Activated CD8-positive, alpha-beta T cell treated with anti-CD3 and anti-CD28 coated beads, Interleukin-2, amount 10 ng/mL, durations not matched to agents 7 days and 5 days (primary cell): ENCODE measurements around the gene IL20RA. TPM values are rescaled to one million over a fixed set of nuclear protein-coding genes. Genes with fewer than 3 reads are reported as not detected.
"Not testable (repeated sequence)": the region's sequence is repeated elsewhere in the genome, so short reads cannot be mapped to it uniquely, and the experiment has no call there.

Experiments used
- ATAC-seq: fragments of 150-1000 bp; cut with Tn5 transposase; one replicate; pipeline ENCODE4 v1.10.0; 2021; ENCODE audit warnings: moderate library complexity
- CTCF ChIA-PET: fragments of 350-600 bp; sonication (Branson Sonifier 250); formaldehyde crosslinking; loops from one replicate; lab custom pipeline; 2021; ENCODE audit warnings: antibody characterized with exemption; lab: Charles Lee
- POLR2A ChIA-PET: fragments of 350-600 bp; sonication (Branson Sonifier 250); formaldehyde crosslinking; loops from one replicate; lab custom pipeline; 2021; ENCODE audit warnings: antibody characterized with exemption; lab: Charles Lee
- DNase-seq: peaks from one replicate; pipeline ENCODE4 v3.0.0-alpha.2; 2020
- H3K27ac Mint-ChIP-seq: one replicate; pipeline ENCODE4 v1.8.0; 2021; ENCODE audit warnings: mild to moderate bottlenecking, mixed read lengths
- H3K27me3 Mint-ChIP-seq: one replicate; pipeline ENCODE4 v1.8.0; 2021; ENCODE audit warnings: low read depth, mixed read lengths
- H3K36me3 Mint-ChIP-seq: one replicate; pipeline ENCODE4 v1.8.0; 2021; ENCODE audit warnings: low read depth, mixed read lengths
- H3K4me1 Mint-ChIP-seq: one replicate; pipeline ENCODE4 v1.8.0; 2021; ENCODE audit warnings: low read depth, mixed read lengths
- H3K4me3 Mint-ChIP-seq: one replicate; pipeline ENCODE4 v1.8.0; 2021; ENCODE audit warnings: mild to moderate bottlenecking, mixed read lengths
- H3K9me3 Mint-ChIP-seq: one replicate; pipeline ENCODE4 v1.8.0; 2022; ENCODE audit warnings: mixed read lengths; ENCODE audit not compliant: insufficient read depth
- total RNA-seq, 2 experiments: library from RNA; stranded (reverse); gene quantifications; one replicate each; pipeline ENCODE4 v1.2.3, GENCODE V29; 2021

Gene IL20RA
- total RNA-seq, 2 experiments from 2014 or later, result not detected

- Mint-ChIP-seq H3K9me3 (no peaks in the 10 kb centered on the region), H3K36me3 (no peaks in the 10 kb centered on the region), H3K4me1 (no peaks in the 10 kb centered on the region), H3K27ac (no peak overlapping the region), H3K27me3 (peaks cover 34% of the 10 kb centered on the region), H3K4me3 (no peak overlapping the region)
- CTCF ChIA-PET, result no interaction called here
- POLR2A ChIA-PET, result no interaction called here
- no peak for DNase-seq
- ATAC-seq, result no peak
Measured at GRCh38 chr6:136962661-136963060, 82.1 kb downstream of the IL20RA start.

GRCh38 chr6:136961848-136962247 lies 82.9 kb downstream of the IL20RA start:
- peaks cover 31% of the 10 kb centered on the region for H3K27me3 Mint-ChIP-seq
- peaks cover 4% of the 10 kb centered on the region for H3K4me1 Mint-ChIP-seq
- no peak overlapping the region for H3K4me3 Mint-ChIP-seq
- H3K36me3 Mint-ChIP-seq, result no peaks in the 10 kb centered on the region
- POLR2A ChIA-PET, result no interaction called here
- DNase-seq (no peak), ATAC-seq (no peak)
- H3K9me3 Mint-ChIP-seq, result no peaks in the 10 kb centered on the region
- CTCF ChIA-PET, result no interaction called here
- H3K27ac Mint-ChIP-seq, result no peak overlapping the region

- ChIA-PET POLR2A (no interaction called here), CTCF (no interaction called here)
- ATAC-seq, result no peak
- H3K9me3 Mint-ChIP-seq, result no peaks in the 10 kb centered on the region
- no peak overlapping the region for H3K27ac Mint-ChIP-seq
- no peak overlapping the region for H3K4me3 Mint-ChIP-seq
- H3K4me1 Mint-ChIP-seq, result peaks cover 7% of the 10 kb centered on the region
- DNase-seq, result no peak
- no peaks in the 10 kb centered on the region for H3K36me3 Mint-ChIP-seq
- H3K27me3 Mint-ChIP-seq, result peaks cover 24% of the 10 kb centered on the region
Measured at GRCh38 chr6:136960781-136961180, 84.0 kb downstream of the IL20RA start.

GRCh38 chr6:136959935-136960334 lies 84.8 kb downstream of the IL20RA start:
- H3K4me1 Mint-ChIP-seq, H3K27ac Mint-ChIP-seq, H3K36me3 Mint-ChIP-seq, CTCF ChIA-PET, DNase-seq, H3K4me3 Mint-ChIP-seq, H3K9me3 Mint-ChIP-seq, ATAC-seq, POLR2A ChIA-PET: not testable (repeated sequence)
- H3K27me3 Mint-ChIP-seq, result peaks cover 25% of the 10 kb centered on the region

GRCh38 chr6:136959471-136959891 lies 85.3 kb downstream of the IL20RA start:
- POLR2A ChIA-PET, result interaction anchor here (0.6 kb wide), 1 partner anchor 457 kb away, joined by 3 read pairs; no protein-coding TSS in a partner anchor
- CTCF ChIA-PET, result no interaction called here
- Mint-ChIP-seq H3K4me3 (no peak overlapping the region), H3K27me3 (peaks cover 25% of the 10 kb centered on the region), H3K4me1 (peaks cover 7% of the 10 kb centered on the region), H3K9me3 (no peaks in the 10 kb centered on the region), H3K36me3 (no peaks in the 10 kb centered on the region), H3K27ac (no peak overlapping the region)
- DNase-seq, result no peak
- no peak for ATAC-seq

DNA sequence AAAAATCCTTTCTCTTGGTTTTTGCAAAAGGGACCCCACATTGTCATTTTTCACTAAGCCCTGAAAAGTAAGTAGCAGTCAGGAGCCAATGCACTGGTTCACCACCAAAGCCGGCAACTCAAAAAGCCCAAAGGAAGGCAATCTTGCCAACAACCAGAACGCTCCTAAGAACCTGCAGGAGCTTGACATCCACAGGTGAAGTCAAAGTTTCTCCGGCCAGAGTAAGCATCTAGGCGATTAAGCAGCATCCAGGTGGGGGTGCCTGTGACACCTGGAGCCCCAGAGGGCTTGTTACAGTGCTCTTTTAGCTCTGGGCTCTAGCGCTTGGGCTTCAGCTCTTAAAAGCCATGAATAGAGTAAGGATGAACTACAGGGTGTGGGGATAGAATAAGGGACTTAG lies 86.6 kb downstream of the IL20RA start:
- no peaks in the 10 kb centered on the region for H3K9me3 Mint-ChIP-seq
- peaks cover 23% of the 10 kb centered on the region for H3K27me3 Mint-ChIP-seq
- CTCF ChIA-PET, result interaction anchor here (1.1 kb wide), 1 partner anchor 9 kb away, joined by 3 read pairs; no protein-coding TSS in a partner anchor
- H3K4me3 Mint-ChIP-seq, result no peak overlapping the region
- peaks cover 7% of the 10 kb centered on the region for H3K4me1 Mint-ChIP-seq
- no peak for DNase-seq
- no peak overlapping the region for H3K27ac Mint-ChIP-seq
- no peak for ATAC-seq
- POLR2A ChIA-PET, result no interaction called here
- H3K36me3 Mint-ChIP-seq, result no peaks in the 10 kb centered on the region

DNA sequence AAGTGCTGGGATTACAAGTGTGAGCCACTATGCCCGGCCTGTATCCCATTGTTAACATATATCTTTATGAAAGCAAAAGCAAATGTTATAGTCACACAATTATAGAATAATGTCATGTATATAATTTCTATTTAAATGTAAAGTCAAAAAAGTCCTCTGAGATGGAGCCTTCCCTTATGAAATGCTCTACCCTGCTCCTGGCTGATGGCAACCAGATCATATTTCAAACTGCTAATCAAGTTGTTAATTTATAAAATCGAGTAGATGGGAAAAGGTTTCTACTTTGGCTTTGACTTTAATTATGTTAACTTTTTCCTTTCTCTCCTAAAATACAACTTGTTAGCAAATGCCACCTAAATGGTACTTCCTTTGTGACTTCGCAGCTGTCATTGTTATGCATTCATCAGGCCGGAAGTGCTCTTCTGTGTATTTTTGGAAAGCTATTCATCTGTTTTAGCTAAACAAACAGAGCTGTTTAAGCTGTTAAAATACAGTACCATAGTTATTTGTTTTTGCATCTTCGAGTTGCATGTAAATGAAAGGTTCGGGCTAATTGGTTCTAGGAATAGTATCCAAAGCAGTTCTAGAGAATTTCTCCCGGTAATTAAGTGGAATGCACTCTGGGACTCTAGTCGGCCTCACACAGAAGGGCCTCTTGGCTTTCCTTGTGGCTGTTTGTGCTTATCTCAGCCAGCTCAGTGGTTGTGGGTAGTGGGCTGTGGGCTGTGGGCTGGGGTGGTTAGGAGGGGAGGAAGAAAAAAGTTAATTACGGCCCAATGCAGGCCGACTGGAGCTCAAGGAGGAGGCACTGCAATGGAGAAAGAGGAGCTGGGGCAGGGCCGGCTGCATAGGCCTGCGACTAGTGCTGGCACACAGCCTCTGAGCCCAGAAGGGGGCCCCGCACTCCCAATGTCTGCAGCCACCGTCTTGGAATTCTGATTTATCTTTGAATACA lies 87.9 kb downstream of the IL20RA start:
- ATAC-seq (no peak), DNase-seq (no peak)
- CTCF ChIA-PET, result interaction anchor here (1.0 kb wide), 1 partner anchor 312 kb away, joined by 3 read pairs; no protein-coding TSS in a partner anchor
- H3K4me3 Mint-ChIP-seq, result no peak overlapping the region
- H3K27me3 Mint-ChIP-seq, result peaks cover 27% of the 10 kb centered on the region
- H3K4me1 Mint-ChIP-seq, result peaks cover 7% of the 10 kb centered on the region
- H3K36me3 Mint-ChIP-seq, result no peaks in the 10 kb centered on the region
- no peaks in the 10 kb centered on the region for H3K9me3 Mint-ChIP-seq
- no peak overlapping the region for H3K27ac Mint-ChIP-seq
- POLR2A ChIA-PET, result no interaction called here

- Mint-ChIP-seq H3K4me1 (peaks cover 7% of the 10 kb centered on the region), H3K9me3 (no peaks in the 10 kb centered on the region), H3K27ac (no peak overlapping the region), H3K4me3 (no peak overlapping the region), H3K36me3 (no peaks in the 10 kb centered on the region), H3K27me3 (peaks cover 25% of the 10 kb centered on the region)
- CTCF ChIA-PET, result no interaction called here
- ATAC-seq (no peak), DNase-seq (no peak)
- POLR2A ChIA-PET, result no interaction called here
Measured at GRCh38 chr6:136955123-136955522, 89.6 kb downstream of the IL20RA start.

GRCh38 chr6:136952714-136953260 lies 92.0 kb downstream of the IL20RA start:
- no peaks in the 10 kb centered on the region for H3K9me3 Mint-ChIP-seq
- no peak overlapping the region for H3K27ac Mint-ChIP-seq
- H3K4me3 Mint-ChIP-seq, result no peak overlapping the region
- DNase-seq, result no peak
- ChIA-PET CTCF (no interaction called here), POLR2A (no interaction called here)
- peaks cover 7% of the 10 kb centered on the region for H3K4me1 Mint-ChIP-seq
- ATAC-seq, result no peak
- H3K36me3 Mint-ChIP-seq, result no peaks in the 10 kb centered on the region
- peaks cover 32% of the 10 kb centered on the region for H3K27me3 Mint-ChIP-seq

DNA sequence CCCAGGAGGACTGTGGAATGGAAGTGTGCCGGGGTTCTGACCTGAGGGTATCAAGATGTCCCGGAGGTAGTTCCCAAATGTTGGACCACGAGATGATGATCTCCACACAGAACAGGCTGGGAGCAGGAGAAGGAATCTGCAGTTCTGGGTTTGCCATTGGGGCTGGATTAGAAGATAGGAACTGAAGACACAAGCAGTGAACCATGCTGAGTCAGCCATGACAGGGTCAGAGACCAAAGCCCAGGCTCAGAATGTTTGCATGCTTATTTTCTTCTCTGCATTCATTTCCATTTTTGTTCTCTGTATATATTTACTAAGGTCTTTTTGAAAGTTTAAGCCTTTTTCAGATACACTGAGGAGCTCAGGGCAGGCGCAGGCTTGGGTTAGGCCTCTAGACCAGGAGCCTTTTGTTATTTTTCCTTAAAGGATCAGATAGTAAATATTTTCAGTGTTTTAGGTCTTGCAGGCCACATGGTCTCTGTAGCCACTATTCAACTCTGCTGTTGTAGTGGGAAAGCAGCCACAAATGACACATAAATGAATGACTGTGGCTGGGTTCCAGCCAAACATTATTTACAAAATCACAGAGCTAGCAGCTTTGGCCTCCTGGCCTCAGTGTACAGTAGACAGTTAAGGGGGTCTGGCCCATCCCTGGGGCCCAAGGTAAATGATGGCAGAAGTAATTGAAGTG lies 94.2 kb downstream of the IL20RA start:
- H3K4me1 Mint-ChIP-seq, result no peaks in the 10 kb centered on the region
- no peak for ATAC-seq

More for the DNA sequence above, 94.2 kb downstream of the IL20RA start:
- no peak for DNase-seq
- H3K9me3 Mint-ChIP-seq, result no peaks in the 10 kb centered on the region
- CTCF ChIA-PET, result no interaction called here
- H3K27me3 Mint-ChIP-seq, result peaks cover 31% of the 10 kb centered on the region
- H3K36me3 Mint-ChIP-seq, result no peaks in the 10 kb centered on the region
- no peak overlapping the region for H3K4me3 Mint-ChIP-seq
- H3K27ac Mint-ChIP-seq, result no peak overlapping the region
- POLR2A ChIA-PET, result no interaction called here
